B cell (primary cell): Measurements from ENCODE around the gene SYNE1. TPM values are rescaled to one million over a fixed set of nuclear protein-coding genes. Genes with fewer than 3 reads are reported as not detected.
A peak's percentile ranks its signal among the peaks of the same experiment; 100 is the strongest.

ENCODE experiments used
- ATAC-seq: fragments of 200-7000 bp; cut with Tn5 transposase; one replicate; pipeline ENCODE4 v1.10.0; 2021; ENCODE audit warnings: low read depth, mild to moderate bottlenecking, moderate number of reproducible peaks, moderate library complexity
- CTCF ChIA-PET: fragments of 350-600 bp; sonication (Branson Sonifier 250); formaldehyde crosslinking; loops from one replicate; lab custom pipeline; 2021; ENCODE audit warnings: antibody characterized with exemption, inconsistent platforms; lab: Charles Lee
- POLR2A ChIA-PET: fragments of 350-600 bp; sonication (Branson Sonifier 250); formaldehyde crosslinking; loops from one replicate; lab custom pipeline; 2021; ENCODE audit warnings: antibody characterized with exemption; lab: Charles Lee
- DNase-seq: peaks from one replicate; pipeline ENCODE4 v3.0.0; 2013
- H2AFZ ChIP-seq: 2 replicates; pipeline ENCODE4 v1.6.1; 2012; ENCODE audit warnings: mild to moderate bottlenecking, low read depth, low read length; ENCODE audit not compliant: insufficient read depth, poor library complexity, severe bottlenecking
- H3K27ac ChIP-seq, 2 donors: 1 replicate in 1 of 2; 2 replicates in 1 of 2; pipeline ENCODE4 v1.5.1; 2012 to 2013; ENCODE audit warnings: low read length in 2 of 2, mild to moderate bottlenecking in 2 of 2, moderate library complexity in 1 of 2
- H3K27me3 ChIP-seq, 4 experiments: fragments of 200-600 bp in 1 of 4; sonication (generic) in 1 of 4; replicated peaks in 1 of 4; 1 replicate in 2 of 4; 2 replicates in 2 of 4; pipeline versions ENCODE4 v1.6.1 to v1.7.0; 2013 to 2016; ENCODE audit warnings: low read length in 3 of 4, mild to moderate bottlenecking in 2 of 4, mixed read lengths in 1 of 4, moderate library complexity in 1 of 4; ENCODE audit not compliant: insufficient read depth in 4 of 4, control insufficient read depth in 3 of 4; ENCODE audit errors: control extremely low read depth in 1 of 4
- H3K36me3 ChIP-seq, 2 experiments: replicated peaks in 1 of 2; 1 replicate in 1 of 2; 2 replicates in 1 of 2; pipeline versions ENCODE4 v1.6.1 to v1.7.1; 2013; ENCODE audit warnings: low read length in 1 of 2; ENCODE audit not compliant: insufficient read depth in 2 of 2, control insufficient read depth in 1 of 2; ENCODE audit errors: control extremely low read depth in 1 of 2, extremely low read depth in 1 of 2
- H3K4me1 ChIP-seq, 2 donors: fragments of 200-600 bp in 1 of 2; sonication (generic) in 1 of 2; 1 replicate in 1 of 2; 2 replicates in 1 of 2; pipeline versions ENCODE4 v1.5.1 to v1.6.1; 2013 to 2017; ENCODE audit warnings: low read length in 2 of 2; ENCODE audit not compliant: control insufficient read depth in 2 of 2, insufficient read depth in 2 of 2
- H3K4me2 ChIP-seq: replicated peaks from 2 replicates; pipeline ENCODE3; 2012; ENCODE audit warnings: mild to moderate bottlenecking, low read depth, low read length; ENCODE audit not compliant: poor library complexity, severe bottlenecking
- H3K4me3 ChIP-seq, 5 experiments: fragments of 200-600 bp in 1 of 5; sonication (generic) in 1 of 5; 1 replicate in 3 of 5; 2 replicates in 2 of 5; pipeline versions ENCODE4 v1.5.1 to v1.7.0; 2011 to 2016; ENCODE audit warnings: low read length in 4 of 5, mild to moderate bottlenecking in 4 of 5, low read depth in 2 of 5, control low read depth in 1 of 5, moderate library complexity in 1 of 5; ENCODE audit not compliant: insufficient read depth in 1 of 5; ENCODE audit errors: control extremely low read depth in 1 of 5, extremely low read depth in 1 of 5
- H3K79me2 ChIP-seq: fragments of 200-600 bp; sonication (generic); one replicate; pipeline ENCODE4 v1.6.0; 2016; ENCODE audit warnings: low read length; ENCODE audit not compliant: control insufficient read depth, insufficient read depth
- H3K9ac ChIP-seq: fragments of 200-600 bp; sonication (generic); 2 replicates; pipeline ENCODE4 v1.6.1; 2017; ENCODE audit warnings: mild to moderate bottlenecking, low read length, moderate library complexity
- H3K9me3 ChIP-seq, 3 donors: one replicate each; pipeline versions ENCODE4 v1.6.1 to v1.7.1; 2013; ENCODE audit warnings: low read length in 2 of 3; ENCODE audit not compliant: control insufficient read depth in 2 of 3, insufficient read depth in 1 of 3; ENCODE audit errors: control extremely low read depth in 1 of 3
- H4K20me1 ChIP-seq: 2 replicates; pipeline ENCODE4 v1.6.0; 2012; ENCODE audit warnings: mild to moderate bottlenecking, low read length; ENCODE audit not compliant: insufficient read depth, control insufficient read depth, poor library complexity, severe bottlenecking
- H3K27ac Mint-ChIP-seq: one replicate; pipeline ENCODE4 v1.8.0; 2021; ENCODE audit warnings: mixed read lengths
- H3K27me3 Mint-ChIP-seq: one replicate; pipeline ENCODE4 v1.8.0; 2021; ENCODE audit warnings: mixed read lengths
- H3K4me1 Mint-ChIP-seq: one replicate; pipeline ENCODE4 v1.8.0; 2021; ENCODE audit warnings: mixed read lengths
- H3K4me3 Mint-ChIP-seq: one replicate; pipeline ENCODE4 v1.8.0; 2021; ENCODE audit warnings: mixed read lengths
- H3K9me3 Mint-ChIP-seq: one replicate; pipeline ENCODE4 v1.8.0; 2022; ENCODE audit warnings: mixed read lengths; ENCODE audit not compliant: insufficient read depth
- EZH2 ChIP-seq: IDR thresholded peaks from 2 replicates; pipeline ENCODE4 v1.6.1; 2012; ENCODE audit warnings: borderline replicate concordance, low read depth, mild to moderate bottlenecking, moderate library complexity, low read length; ENCODE audit not compliant: insufficient read depth, poor library complexity, severe bottlenecking
- WGBS: methylation state at CpG from one replicate; pipeline ENCODE4 v1.1.5; 2013; ENCODE audit warnings: missing lambda C conversion rate; ENCODE audit not compliant: insufficient coverage; 5-methylcytosine and 5-hydroxymethylcytosine counted together
- intact Hi-C: fragments of 100-400 bp; cut with micrococcal nuclease; formaldehyde crosslinking; loops from one replicate; pipeline ENCODE4 v1.10.0; 2022
- polyA plus RNA-seq: library from polyadenylated mRNA; depleted of rRNA; stranded (reverse); fragments of >200 nt; gene quantifications from 2 replicates; pipeline ENCODE4 v1.2.3, GENCODE V29; 2012
- total RNA-seq, 2 donors: library from RNA; stranded (reverse); fragments of 120-200 nt in 1 of 2; gene quantifications; 1 replicate in 1 of 2; 2 replicates in 1 of 2; pipeline versions ENCODE4 v1.2.3 to v1.2.4, GENCODE V29; 2013 to 2022
- TF ChIP-seq, protein P1 (sequence below): fragments of 200-600 bp; IDR thresholded peaks from one replicate; pipeline ENCODE4 v1.8.0; 2022; ENCODE audit warnings: antibody characterized with exemption, mild to moderate bottlenecking

The SYNE1 gene
- total and polyA plus RNA-seq, 2 donors (not counting 1 experiment from before 2014, with no cell fraction given), result 49.2 to 108 TPM

DNA sequence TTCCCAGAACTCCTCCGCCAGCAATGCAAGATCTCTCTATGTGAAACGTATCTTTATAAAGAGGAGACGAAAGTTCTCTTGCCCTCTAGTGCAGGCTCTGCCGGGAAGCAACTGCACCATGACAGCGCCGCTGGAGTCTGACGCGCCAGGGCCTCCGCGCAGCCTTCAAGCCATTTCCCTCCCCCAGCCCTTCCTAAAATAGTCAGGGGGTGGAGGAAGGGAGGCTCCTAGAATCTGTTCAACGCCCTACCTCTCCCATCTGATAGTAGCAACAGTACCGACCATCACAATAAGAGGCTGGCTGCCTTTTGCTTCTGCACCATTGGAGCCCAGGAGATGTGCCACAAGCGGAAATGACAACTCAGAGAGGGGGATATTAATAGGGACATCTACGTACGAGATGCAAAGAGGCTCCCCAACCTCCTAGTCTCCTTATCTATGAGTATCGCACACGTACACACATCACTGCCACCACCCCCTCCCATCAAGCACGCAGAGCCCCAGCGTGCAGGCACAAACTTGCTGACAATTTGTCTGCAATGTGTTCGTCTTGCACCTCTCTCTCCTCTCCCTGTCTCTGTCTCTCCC lies 1.0 kb downstream of the SYNE1 start:
- Histone ChIP-seq H3K36me3 (no peaks in the 10 kb centered on the region), H3K27ac (no peak overlapping the region), H3K4me2 (peak overlapping the region; percentile 44), H3K4me3 (peak overlapping the region in 1 of 5 experiments; percentile 24), H2AFZ (peak overlapping the region; percentile 33), H3K27me3 (peaks cover 0 to 19% (median 6%) of the 10 kb centered on the region in 4 experiments), H3K4me1 (peaks cover 9% of the 10 kb centered on the region in 2 donors), H3K9me3 (no peaks in the 10 kb centered on the region), H3K79me2 (no peaks in the 10 kb centered on the region), H3K9ac (no peak overlapping the region), H4K20me1 (no peaks in the 10 kb centered on the region)
- Mint-ChIP-seq H3K4me1 (peaks cover 11% of the 10 kb centered on the region), H3K27me3 (peaks cover 40% of the 10 kb centered on the region), H3K9me3 (no peaks in the 10 kb centered on the region), H3K27ac (no peak overlapping the region), H3K4me3 (peak overlapping the region; percentile 74)
- 10% methylated on average over 11 of the region's 20 CpGs for WGBS
- no peak for TF ChIP-seq EZH2
- TF ChIP-seq, protein P1, sequence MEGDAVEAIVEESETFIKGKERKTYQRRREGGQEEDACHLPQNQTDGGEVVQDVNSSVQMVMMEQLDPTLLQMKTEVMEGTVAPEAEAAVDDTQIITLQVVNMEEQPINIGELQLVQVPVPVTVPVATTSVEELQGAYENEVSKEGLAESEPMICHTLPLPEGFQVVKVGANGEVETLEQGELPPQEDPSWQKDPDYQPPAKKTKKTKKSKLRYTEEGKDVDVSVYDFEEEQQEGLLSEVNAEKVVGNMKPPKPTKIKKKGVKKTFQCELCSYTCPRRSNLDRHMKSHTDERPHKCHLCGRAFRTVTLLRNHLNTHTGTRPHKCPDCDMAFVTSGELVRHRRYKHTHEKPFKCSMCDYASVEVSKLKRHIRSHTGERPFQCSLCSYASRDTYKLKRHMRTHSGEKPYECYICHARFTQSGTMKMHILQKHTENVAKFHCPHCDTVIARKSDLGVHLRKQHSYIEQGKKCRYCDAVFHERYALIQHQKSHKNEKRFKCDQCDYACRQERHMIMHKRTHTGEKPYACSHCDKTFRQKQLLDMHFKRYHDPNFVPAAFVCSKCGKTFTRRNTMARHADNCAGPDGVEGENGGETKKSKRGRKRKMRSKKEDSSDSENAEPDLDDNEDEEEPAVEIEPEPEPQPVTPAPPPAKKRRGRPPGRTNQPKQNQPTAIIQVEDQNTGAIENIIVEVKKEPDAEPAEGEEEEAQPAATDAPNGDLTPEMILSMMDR, result no peak
- ChIA-PET POLR2A (no interaction called here), CTCF (no interaction called here)
- intact Hi-C loops, result no loop called here
- DNase-seq, result peak; percentile 5
- no peak for ATAC-seq

DNA sequence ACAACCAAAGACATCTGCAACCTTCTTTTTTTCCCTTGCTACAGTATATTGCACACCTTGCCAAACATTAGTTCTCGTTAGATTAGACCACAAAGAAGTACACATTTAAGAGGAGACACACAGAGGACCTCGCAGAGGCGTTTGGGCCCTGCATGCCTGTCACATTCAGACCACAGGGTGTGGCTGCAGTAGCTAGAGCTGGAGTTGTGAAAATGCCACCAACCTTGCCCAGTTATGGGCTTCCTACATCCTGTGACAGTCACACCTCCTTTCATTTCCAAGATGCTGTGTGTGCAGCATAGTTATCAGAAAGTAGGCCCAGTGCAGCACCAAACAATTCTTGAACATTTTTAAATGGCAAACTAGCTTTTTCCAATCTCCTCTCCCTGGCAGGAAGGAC lies 2.4 kb downstream of the SYNE1 start:
- intact Hi-C loops, result no loop called here
- Histone ChIP-seq H3K79me2 (no peaks in the 10 kb centered on the region), H3K27me3 (peaks cover 0 to 19% (median 6%) of the 10 kb centered on the region in 4 experiments), H3K27ac (no peak overlapping the region), H4K20me1 (no peaks in the 10 kb centered on the region), H3K36me3 (no peaks in the 10 kb centered on the region), H2AFZ (no peak overlapping the region), H3K9ac (no peak overlapping the region), H3K4me2 (no peak overlapping the region), H3K9me3 (no peaks in the 10 kb centered on the region), H3K4me3 (no peak overlapping the region), H3K4me1 (peaks cover 9% of the 10 kb centered on the region in 2 donors)
- Mint-ChIP-seq H3K27ac (no peak overlapping the region), H3K9me3 (no peaks in the 10 kb centered on the region), H3K4me1 (peaks cover 11% of the 10 kb centered on the region), H3K4me3 (no peak overlapping the region), H3K27me3 (peaks cover 40% of the 10 kb centered on the region)
- TF ChIP-seq, protein P1, result no peak
- TF ChIP-seq EZH2, result no peak
- ChIA-PET CTCF (no interaction called here), POLR2A (no interaction called here)
- no peak for DNase-seq
- ATAC-seq, result no peak
- 44% methylated on average over 2 of the region's 3 CpGs for WGBS
